Measurements from ENCODE around the gene CNRIP1. TPM values are rescaled to one million over a fixed set of nuclear protein-coding genes. Genes with fewer than 3 reads are reported as not detected.

The CNRIP1 gene
- total RNA-seq, 1 donor from 2014 or later, result 31.6 TPM

- no peak for DNase-seq (ENCODE audit: low spot score)
Observed at GRCh38 chr2:68293024-68293423, 26.7 kb downstream of the CNRIP1 start.

- no peak for DNase-seq (ENCODE audit: low spot score)
Observed at GRCh38 chr2:68292108-68292710, 27.5 kb downstream of the CNRIP1 start.

GRCh38 chr2:68291314-68291713, 28.4 kb downstream of the CNRIP1 start:
- no peak for DNase-seq (ENCODE audit: low spot score)

GRCh38 chr2:68290901-68291300, 28.8 kb downstream of the CNRIP1 start:
- DNase-seq (ENCODE audit: low spot score), result no peak

- no peak for DNase-seq (ENCODE audit: low spot score)
Observed at GRCh38 chr2:68287580-68288441, 31.9 kb downstream of the CNRIP1 start.

- no peak for DNase-seq (ENCODE audit: low spot score)
Observed at GRCh38 chr2:68284896-68285295, 34.9 kb downstream of the CNRIP1 start.

GRCh38 chr2:68283419-68283812, 36.3 kb downstream of the CNRIP1 start:
- DNase-seq (ENCODE audit: low spot score), result no peak

- no peak for DNase-seq (ENCODE audit: low spot score)
Observed at GRCh38 chr2:68282811-68283418, 36.8 kb downstream of the CNRIP1 start.

- no peak for DNase-seq (ENCODE audit: low spot score)
Observed at GRCh38 chr2:68280796-68281195, 39.0 kb downstream of the CNRIP1 start.

GRCh38 chr2:68280348-68280747, 39.4 kb downstream of the CNRIP1 start:
- no peak for DNase-seq (ENCODE audit: low spot score)

GRCh38 chr2:68279691-68280090, 40.1 kb downstream of the CNRIP1 start:
- no peak for DNase-seq (ENCODE audit: low spot score)

GRCh38 chr2:68278169-68278568, 41.6 kb downstream of the CNRIP1 start:
- no peak for DNase-seq (ENCODE audit: low spot score)

GRCh38 chr2:68274022-68274421, 45.7 kb downstream of the CNRIP1 start:
- DNase-seq (ENCODE audit: low spot score), result no peak

- DNase-seq (ENCODE audit: low spot score), result no peak
Observed at GRCh38 chr2:68272246-68272994, 47.3 kb downstream of the CNRIP1 start.

- DNase-seq (ENCODE audit: low spot score), result no peak
Observed at GRCh38 chr2:68266655-68267054, 53.1 kb downstream of the CNRIP1 start.

GRCh38 chr2:68263632-68264031, 56.1 kb downstream of the CNRIP1 start:
- DNase-seq (ENCODE audit: low spot score), result no peak

- DNase-seq (ENCODE audit: low spot score), result no peak
Observed at GRCh38 chr2:68258851-68259250, 60.9 kb downstream of the CNRIP1 start.

- no peak for DNase-seq (ENCODE audit: low spot score)
Observed at GRCh38 chr2:68256093-68256450, 63.7 kb downstream of the CNRIP1 start.

GRCh38 chr2:68253219-68254068, 66.3 kb downstream of the CNRIP1 start:
- DNase-seq (ENCODE audit: low spot score), result no peak

GRCh38 chr2:68252400-68253218, 67.1 kb downstream of the CNRIP1 start, which contains the start of gene PPP3R1:
Gene PPP3R1, minus strand, starts transcription at chr2:68252532. Its CDS starts 405 bp downstream, at chr2:68252127.
- peak; percentile 99 for DNase-seq (ENCODE audit: low spot score)
